Type B pancreatic cell (in vitro differentiated cells): ENCODE data around the gene MEIS2. TPM values are rescaled to one million over a fixed set of nuclear protein-coding genes. Genes with fewer than 3 reads are reported as not detected.

Experiments used
- DNase-seq: peaks from one replicate; pipeline ENCODE4 v3.0.0; 2021; ENCODE audit warnings: mixed read lengths; ENCODE audit not compliant: unreplicated experiment; ENCODE audit errors: extremely low spot score
- H3K27ac Mint-ChIP-seq: 2 replicates; pipeline ENCODE4 v1.8.0; 2021; ENCODE audit warnings: mild to moderate bottlenecking, mixed read lengths
- H3K27me3 Mint-ChIP-seq: 2 replicates; pipeline ENCODE4 v1.8.0; 2021; ENCODE audit warnings: mixed read lengths
- H3K36me3 Mint-ChIP-seq: 2 replicates; pipeline ENCODE4 v1.8.0; 2021; ENCODE audit warnings: mixed read lengths
- H3K4me1 Mint-ChIP-seq: one replicate; pipeline ENCODE4 v1.8.0; 2021; ENCODE audit warnings: mixed read lengths; ENCODE audit not compliant: unreplicated experiment
- H3K4me3 Mint-ChIP-seq: 2 replicates; pipeline ENCODE4 v1.8.0; 2021; ENCODE audit warnings: mild to moderate bottlenecking, mixed read lengths
- H3K9me3 Mint-ChIP-seq: 2 replicates; pipeline ENCODE4 v1.8.0; 2021; ENCODE audit warnings: mixed read lengths
- total RNA-seq: library from RNA; stranded (reverse); gene quantifications from 2 replicates; pipeline ENCODE4 v1.2.1, GENCODE V29; 2021; ENCODE audit warnings: low replicate concordance
- TF ChIP-seq, protein P1 (sequence below): fragments of 200-600 bp; sonication (generic); conservative IDR thresholded peaks from 2 replicates; pipeline ENCODE4 v1.5.0; 2021; ENCODE audit warnings: antibody characterized with exemption, mild to moderate bottlenecking

The MEIS2 gene
- total RNA-seq, 1 donor from 2014 or later: 211 TPM

DNA sequence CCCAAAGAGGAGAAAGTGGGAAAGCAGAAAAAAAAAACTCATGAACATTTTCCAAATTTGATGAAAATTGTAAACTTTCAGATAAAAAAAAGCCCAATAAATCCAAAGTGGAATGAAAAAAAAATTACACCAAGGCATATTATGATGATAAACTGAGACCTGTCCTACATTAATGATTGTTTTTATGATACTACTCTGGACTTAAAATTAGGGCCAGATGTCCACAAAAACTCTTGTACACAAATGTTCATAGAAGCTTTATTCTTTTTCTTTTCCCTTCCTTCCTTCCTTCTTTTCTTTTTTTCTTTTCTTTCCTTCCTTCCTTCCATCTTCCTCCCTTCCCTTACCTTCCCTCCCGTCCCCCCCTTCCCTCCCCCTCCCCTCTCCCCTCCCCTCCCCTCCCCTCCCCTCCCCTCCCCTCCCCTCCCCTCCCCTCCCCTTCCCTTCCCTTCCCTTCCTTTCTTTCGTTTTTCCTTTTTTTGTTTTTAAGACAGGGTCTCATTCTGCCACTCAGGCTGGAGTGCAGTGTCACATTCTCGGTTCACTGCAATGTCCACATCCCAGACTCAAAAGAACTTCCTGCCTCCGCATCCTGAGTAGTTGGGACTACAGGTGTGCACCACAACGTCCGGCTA lies 243.9 kb downstream of the MEIS2 start:
- peaks cover 7% of the 10 kb centered on the region for H3K36me3 Mint-ChIP-seq
- no peak overlapping the region for H3K4me3 Mint-ChIP-seq
- H3K27ac Mint-ChIP-seq: no peak overlapping the region
- no peaks in the 10 kb centered on the region for H3K27me3 Mint-ChIP-seq
- peaks cover 7% of the 10 kb centered on the region for H3K9me3 Mint-ChIP-seq
- TF ChIP-seq, protein P1, sequence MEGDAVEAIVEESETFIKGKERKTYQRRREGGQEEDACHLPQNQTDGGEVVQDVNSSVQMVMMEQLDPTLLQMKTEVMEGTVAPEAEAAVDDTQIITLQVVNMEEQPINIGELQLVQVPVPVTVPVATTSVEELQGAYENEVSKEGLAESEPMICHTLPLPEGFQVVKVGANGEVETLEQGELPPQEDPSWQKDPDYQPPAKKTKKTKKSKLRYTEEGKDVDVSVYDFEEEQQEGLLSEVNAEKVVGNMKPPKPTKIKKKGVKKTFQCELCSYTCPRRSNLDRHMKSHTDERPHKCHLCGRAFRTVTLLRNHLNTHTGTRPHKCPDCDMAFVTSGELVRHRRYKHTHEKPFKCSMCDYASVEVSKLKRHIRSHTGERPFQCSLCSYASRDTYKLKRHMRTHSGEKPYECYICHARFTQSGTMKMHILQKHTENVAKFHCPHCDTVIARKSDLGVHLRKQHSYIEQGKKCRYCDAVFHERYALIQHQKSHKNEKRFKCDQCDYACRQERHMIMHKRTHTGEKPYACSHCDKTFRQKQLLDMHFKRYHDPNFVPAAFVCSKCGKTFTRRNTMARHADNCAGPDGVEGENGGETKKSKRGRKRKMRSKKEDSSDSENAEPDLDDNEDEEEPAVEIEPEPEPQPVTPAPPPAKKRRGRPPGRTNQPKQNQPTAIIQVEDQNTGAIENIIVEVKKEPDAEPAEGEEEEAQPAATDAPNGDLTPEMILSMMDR: no peak
- DNase-seq: no peak
- H3K4me1 Mint-ChIP-seq: no peaks in the 10 kb centered on the region

- DNase-seq: no peak
Measured at GRCh38 chr15:36850864-36851263, 249.5 kb downstream of the MEIS2 start.

GRCh38 chr15:36845270-36845669 lies 255.1 kb downstream of the MEIS2 start:
- H3K9me3 Mint-ChIP-seq: no peaks in the 10 kb centered on the region
- no peak overlapping the region for H3K27ac Mint-ChIP-seq
- peaks cover 4% of the 10 kb centered on the region for H3K27me3 Mint-ChIP-seq
- no peak overlapping the region for H3K4me3 Mint-ChIP-seq
- peaks cover 5% of the 10 kb centered on the region for H3K36me3 Mint-ChIP-seq
- no peak for DNase-seq
- TF ChIP-seq, protein P1: no peak
- H3K4me1 Mint-ChIP-seq: peaks cover 21% of the 10 kb centered on the region

More at GRCh38 chr15:36850864-36851263, 249.5 kb downstream of the MEIS2 start:
- Mint-ChIP-seq H3K4me1 (no peaks in the 10 kb centered on the region), H3K27ac (no peak overlapping the region), H3K36me3 (peaks cover 2% of the 10 kb centered on the region), H3K9me3 (peaks cover 7% of the 10 kb centered on the region), H3K4me3 (no peak overlapping the region), H3K27me3 (no peaks in the 10 kb centered on the region)
- TF ChIP-seq, protein P1: no peak

DNA sequence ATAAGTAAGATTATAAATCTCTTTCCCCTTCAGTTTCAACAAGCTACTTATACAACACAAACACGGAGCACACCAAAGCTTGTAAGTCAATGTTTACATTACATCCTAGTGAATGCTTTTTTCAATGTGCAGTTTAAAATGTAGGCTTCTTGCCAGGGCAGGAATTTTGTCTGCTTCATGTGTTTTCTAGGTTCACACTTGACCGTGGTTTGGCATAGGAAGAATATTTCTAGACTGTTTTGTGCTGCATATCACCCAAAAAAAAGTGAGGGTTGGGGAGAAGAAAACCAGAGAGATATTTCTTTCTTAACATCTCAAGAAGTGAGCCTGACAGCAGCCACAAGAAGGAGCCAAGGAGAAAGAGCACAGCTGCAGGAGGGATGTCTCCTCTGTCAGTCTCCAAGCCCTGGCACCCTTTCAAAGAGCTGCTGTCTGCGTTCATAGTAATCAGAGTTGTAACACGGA lies 255.8 kb downstream of the MEIS2 start:
- Mint-ChIP-seq H3K27ac (no peak overlapping the region), H3K4me1 (peaks cover 21% of the 10 kb centered on the region), H3K36me3 (peaks cover 5% of the 10 kb centered on the region), H3K9me3 (no peaks in the 10 kb centered on the region), H3K27me3 (peaks cover 4% of the 10 kb centered on the region), H3K4me3 (peak overlapping the region; percentile 0)
- TF ChIP-seq, protein P1: no peak
- no peak for DNase-seq

GRCh38 chr15:36843822-36844221 lies 256.5 kb downstream of the MEIS2 start:
- Mint-ChIP-seq H3K27me3 (peaks cover 8% of the 10 kb centered on the region), H3K4me1 (peaks cover 21% of the 10 kb centered on the region), H3K4me3 (no peak overlapping the region), H3K36me3 (peaks cover 5% of the 10 kb centered on the region), H3K9me3 (peaks cover 3% of the 10 kb centered on the region), H3K27ac (no peak overlapping the region)
- TF ChIP-seq, protein P1: no peak
- DNase-seq: no peak
